ENCODE data around the gene TOE1. TPM values are rescaled to one million over a fixed set of nuclear protein-coding genes. Genes with fewer than 3 reads are reported as not detected.

TOE1 gene
- total RNA-seq (2021; fragmentation: NEBNext Ultra II Directional; extraction: Animal tissue kit (Norgen Biotek cat#: 25700)), result 14.5 and 15.2 TPM in 2 replicates
- polyA plus RNA-seq (2011; rRNA removed), result 23.6 and 25.8 TPM in 2 replicates
- 32.5 TPM for polyA plus RNA-seq (2011; cell fraction: cytosol; rRNA removed)
- 28.7 TPM for polyA plus RNA-seq (2011; cell fraction: nucleus; rRNA removed)
- polyA plus RNA-seq (2012, experiment 1 of 2), result 11.0 to 18.9 TPM (median 17.6 TPM) in 4 replicates
- polyA plus RNA-seq (2012, experiment 2 of 2), result 12.8 TPM
- polyA plus RNA-seq (2013, experiment 1 of 2), result 12.2 TPM
- 11.9 TPM for polyA plus RNA-seq (2013, experiment 2 of 2)
- polyA minus RNA-seq (2011; rRNA and poly(A)+ RNA removed), result 32.6 and 45.7 TPM in 2 replicates
- polyA minus RNA-seq (2011; cell fraction: cytosol; rRNA and poly(A)+ RNA removed), result 15.1 TPM
- polyA minus RNA-seq (2011; cell fraction: nucleus; rRNA and poly(A)+ RNA removed), result 31.6 TPM
- long read RNA-seq, experiment 1, partial matches to known transcripts, result 11 of 18 reads
- long read RNA-seq, experiment 1, other reads (novel, unspliced or antisense), result 3 of 18 reads
- long read RNA-seq, experiment 2, transcript TOE1-201 (8 exons, 2,389 nt), result major isoform, 6 of 17 reads
- long read RNA-seq, experiment 2, partial matches to known transcripts, result 2 of 17 reads
- long read RNA-seq, experiment 2, other reads (novel, unspliced or antisense), result 8 of 17 reads

DNA sequence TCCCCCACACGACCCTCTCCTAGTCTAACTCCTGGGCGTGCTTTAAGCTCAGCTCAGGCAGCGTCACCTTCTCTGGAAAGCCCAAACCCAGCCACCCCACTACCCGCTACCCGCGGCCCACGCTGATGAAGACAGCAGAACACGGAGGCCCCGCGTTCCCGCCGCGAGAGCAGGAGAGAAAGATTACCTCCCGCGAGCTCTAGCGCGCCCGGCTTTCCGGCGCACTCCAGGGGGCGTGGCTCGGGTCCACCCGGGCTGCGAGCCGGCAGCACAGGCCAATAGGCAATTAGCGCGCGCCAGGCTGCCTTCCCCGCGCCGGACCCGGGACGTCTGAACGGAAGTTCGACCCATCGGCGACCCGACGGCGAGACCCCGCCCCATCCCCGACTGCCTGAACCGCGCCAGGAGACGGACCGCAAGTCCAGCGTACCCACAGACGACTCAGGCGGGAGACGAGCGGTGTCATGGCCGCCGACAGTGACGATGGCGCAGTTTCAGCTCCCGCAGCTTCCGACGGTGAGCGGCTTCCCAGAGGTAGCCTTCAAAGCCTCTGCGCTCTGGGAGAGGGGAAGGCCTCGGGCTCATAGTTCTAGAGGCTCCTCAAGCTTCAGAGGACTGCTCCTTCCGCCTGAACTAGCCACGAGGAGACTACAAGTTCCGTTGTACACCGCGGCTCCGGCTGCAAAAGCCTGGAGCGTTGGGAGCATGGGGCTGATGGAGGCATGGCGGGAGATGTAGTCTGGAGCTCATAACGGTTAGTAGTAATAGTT, at the start of gene TOE1, which contains the start of gene MUTYH:
Gene TOE1, plus strand, starts transcription at position 382 of the 770 bp plus-strand sequence. Its CDS starts 83 bp downstream, at position 465.
Gene MUTYH, minus strand, starts transcription at position 652 of the 770 bp plus-strand sequence. CDS start 5,935 bp downstream, outside the sequence.
- DNase-seq (ENCODE audit: low read depth in 1 of 2, low spot score in 2 of 2) (peak; percentile 88 to 95), FAIRE-seq (peak; percentile 75)
- H3K23ac ChIP-seq (ENCODE audit: insufficient read length), result no peak within 1 kb of the TSS
- peak within 1 kb of the TSS; percentile 97 for H4K5ac ChIP-seq (ENCODE audit: insufficient read length, low read depth, low read length)
- H2BK12ac ChIP-seq (ENCODE audit: low read depth, low read length), result peak within 1 kb of the TSS; percentile 52; the same call in 1 of the 2 replicates
- peak within 1 kb of the TSS; percentile 98 for H3K18ac ChIP-seq (ENCODE audit: extremely low read depth, low read length)
- ChIA-PET POLR2A (ENCODE audit: partially characterized antibody) (interaction anchor here (0.6 to 21.4 kb wide), 55 partner anchors 15 to 565 kb away, joined by 3 to 472 read pairs (median 5); partner anchors contain the start of genes AKR1A1, CCDC163, HECTD3 and HPDL), CTCF (ENCODE audit: partially characterized antibody) (interaction anchor here (0.6 to 13.4 kb wide), 16 partner anchors 9 to 369 kb away, joined by 3 to 139 read pairs (median 5); partner anchors contain the start of gene HPDL)
- peaks cover 15 to 40% (median 32%) of the 10 kb centered on the region in 4 experiments; a peak in 6 of 8 replicates for H3K36me3 ChIP-seq (ENCODE audit: control insufficient read depth in 2 of 4, insufficient read depth in 4 of 4, low read length in 3 of 4)
- no peaks in the 10 kb centered on the region for H3K9me3 ChIP-seq (ENCODE audit: insufficient read depth in 2 of 2, low read depth in 1 of 2, low read length in 1 of 2)
- peaks cover 0 to 9% (median 6%) of the 10 kb centered on the region in 4 experiments; a peak in 6 of 7 replicates for H3K4me1 ChIP-seq (replicated peaks in 1 of 4; ENCODE audit: control insufficient read depth in 3 of 4, insufficient read depth in 4 of 4, low read length in 3 of 4)
- H3K79me2 ChIP-seq (ENCODE audit: control insufficient read depth in 1 of 2, insufficient read depth in 2 of 2, low read length in 2 of 2), result peaks cover 0 to 38% of the 10 kb centered on the region in 2 experiments; a peak in 3 of 4 replicates
- peak within 1 kb of the TSS; percentile 76 to 82 for H3K4me2 ChIP-seq (ENCODE audit: insufficient read depth in 1 of 2, low read depth in 2 of 2, low read length in 2 of 2)
- H3K14ac ChIP-seq (ENCODE audit: insufficient read length), result no peak within 1 kb of the TSS
- peaks cover 7% of the 10 kb centered on the region for H3K23me2 ChIP-seq (ENCODE audit: low read depth, low read length)
- H2BK20ac ChIP-seq (ENCODE audit: low read length), result no peak within 1 kb of the TSS
- peak within 1 kb of the TSS; percentile 84 to 97 (median 92) for H3K4me3 ChIP-seq (ENCODE audit: extremely low read depth in 1 of 4, insufficient read depth in 2 of 4, low read depth in 3 of 4, low read length in 4 of 4)
- H3K79me1 ChIP-seq (ENCODE audit: low read depth, low read length), result peaks cover 12% of the 10 kb centered on the region
- peak within 1 kb of the TSS; percentile 97; the same call in 1 of the 2 replicates for H4K8ac ChIP-seq (ENCODE audit: extremely low read depth, insufficient read depth, low read length)
- H3K27ac ChIP-seq (ENCODE audit: low read depth, low read length), result peak within 1 kb of the TSS; percentile 97
- H4K20me1 ChIP-seq (replicated peaks in 1 of 2; ENCODE audit: control insufficient read depth in 1 of 2, insufficient read depth in 2 of 2, low read length in 2 of 2), result peaks cover 0 to 2% of the 10 kb centered on the region in 2 experiments
- peak within 1 kb of the TSS; percentile 89; the same call in 1 of the 2 replicates for H2AFZ ChIP-seq (ENCODE audit: low read length)
- H2AK5ac ChIP-seq (ENCODE audit: low read depth, low read length), result peak within 1 kb of the TSS; percentile 54; the same call in 1 of the 2 replicates
- peak within 1 kb of the TSS; percentile 18 for H2BK120ac ChIP-seq (replicated peaks; ENCODE audit: low read depth, low read length)
- peak within 1 kb of the TSS; percentile 89 for H3K56ac ChIP-seq (replicated peaks; ENCODE audit: insufficient read length, low read depth, low read length)
- H2BK15ac ChIP-seq (ENCODE audit: low read length), result peak within 1 kb of the TSS; percentile 36; the same call in 1 of the 2 replicates
- peak within 1 kb of the TSS; percentile 99 for H3K4ac ChIP-seq (replicated peaks; ENCODE audit: insufficient read length, low read depth, low read length)
- peak within 1 kb of the TSS; percentile 93 for H2BK5ac ChIP-seq (ENCODE audit: low read depth, low read length)
- peak within 1 kb of the TSS; percentile 51 to 99 (median 93) for H3K9ac ChIP-seq (replicated peaks in 1 of 4; ENCODE audit: extremely low read depth in 1 of 4, low read depth in 3 of 4, low read length in 3 of 4)
- no peaks in the 10 kb centered on the region for H3K27me3 ChIP-seq (replicated peaks in 1 of 4; ENCODE audit: control insufficient read depth in 3 of 4, extremely low read depth in 1 of 4, insufficient read depth in 3 of 4, low read length in 3 of 4)
- H4K91ac ChIP-seq (replicated peaks; ENCODE audit: insufficient read length, low read length), result peak within 1 kb of the TSS; percentile 79
- 2% methylated on average over 59 of the region's 70 CpGs; no CpG with 5 or more reads in 1 of the 2 experiments for WGBS, 2 experiments (ENCODE audit: extremely low coverage in 1 of 2, insufficient coverage in 1 of 2, insufficient read length in 1 of 2, insufficient replicate concordance in 2 of 2, low coverage in 1 of 2, low lambda C conversion rate in 2 of 2, missing lambda C conversion rate in 1 of 2)
- TF ChIP-seq GABPA (IDR thresholded peaks at IDR 0.05; ENCODE audit: borderline replicate concordance, insufficient read depth, low read length) (0 out of 2 replicates have a peak, but pooled peaks have one; percentile 61), KDM5A (IDR thresholded peaks at IDR 0.05; ENCODE audit: low read length) (no peak), POLR2AphosphoS5 (IDR thresholded peaks at IDR 0.05; ENCODE audit: low read depth, low read length) (peak; percentile 99), SIN3A (conservative IDR thresholded peaks at IDR 0.05 in 1 of 2, IDR thresholded peaks at IDR 0.05 in 1 of 2; ENCODE audit: low read depth in 1 of 2, low read length in 2 of 2) (peak; percentile 77 to 92; a peak in 3 of 4 replicates), TBP (IDR thresholded peaks at IDR 0.05; ENCODE audit: low read depth, low read length) (peak; percentile 87)
